HG03280 (cell line): ENCODE measurements around the gene WWC1.

ENCODE experiments used
- ATAC-seq: cut with Tn5 transposase; IDR thresholded peaks from one replicate; pipeline ENCODE4 v1.9.1; 2021; ENCODE audit warnings: mild to moderate bottlenecking, moderate library complexity; ENCODE audit not compliant: unreplicated experiment

The WWC1 gene

DNA sequence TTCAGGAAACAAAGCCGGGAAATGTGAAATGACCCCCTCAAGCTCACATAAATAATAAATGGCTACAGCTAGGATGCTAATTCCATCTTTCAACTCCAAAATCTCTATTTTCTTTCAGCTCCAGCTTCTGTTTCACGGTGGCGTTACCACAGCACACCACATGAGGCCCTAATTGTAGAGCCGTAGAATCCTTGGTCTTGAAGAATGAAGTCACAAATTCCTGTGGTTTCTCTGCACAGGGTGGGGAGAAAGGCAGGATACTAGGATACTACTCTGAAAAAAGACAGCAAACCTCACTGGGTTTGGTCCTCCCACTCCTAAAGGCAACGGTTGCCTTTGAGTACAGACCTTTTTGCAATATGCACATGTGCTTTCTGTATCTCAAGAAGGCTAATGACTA, 180.9 kb downstream of the WWC1 start:
- ATAC-seq = no peak

GRCh38 chr5:168474319-168474718, 182.9 kb downstream of the WWC1 start:
- no peak for ATAC-seq

- no peak for ATAC-seq
Measured at GRCh38 chr5:168477060-168477459, 185.6 kb downstream of the WWC1 start.

DNA sequence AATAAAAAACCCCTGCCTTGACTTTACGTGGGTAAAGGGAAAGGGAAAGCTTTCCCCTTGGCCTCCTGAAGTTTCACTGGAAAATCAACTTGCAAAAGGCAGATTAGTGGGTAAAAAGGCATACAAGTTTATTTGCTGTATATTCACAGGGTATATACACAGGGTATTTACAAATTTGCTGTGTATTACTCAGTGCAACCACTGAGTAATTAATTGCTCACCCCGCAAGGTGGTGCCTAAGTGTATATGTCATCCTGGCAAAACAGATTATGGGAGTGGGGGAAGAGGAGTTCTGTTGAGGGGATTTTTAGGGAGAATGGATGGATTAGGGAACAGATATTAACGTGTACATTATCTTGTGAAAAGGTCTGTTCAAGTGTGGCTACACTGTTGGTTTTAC, 187.7 kb downstream of the WWC1 start:
- no peak for ATAC-seq

GRCh38 chr5:168480601-168481000, 189.2 kb downstream of the WWC1 start:
- ATAC-seq = no peak

- peak; percentile 94 for ATAC-seq
Measured at GRCh38 chr5:168481330-168481788, 189.9 kb downstream of the WWC1 start.

GRCh38 chr5:168482361-168482760, 190.9 kb downstream of the WWC1 start:
- ATAC-seq = no peak

DNA sequence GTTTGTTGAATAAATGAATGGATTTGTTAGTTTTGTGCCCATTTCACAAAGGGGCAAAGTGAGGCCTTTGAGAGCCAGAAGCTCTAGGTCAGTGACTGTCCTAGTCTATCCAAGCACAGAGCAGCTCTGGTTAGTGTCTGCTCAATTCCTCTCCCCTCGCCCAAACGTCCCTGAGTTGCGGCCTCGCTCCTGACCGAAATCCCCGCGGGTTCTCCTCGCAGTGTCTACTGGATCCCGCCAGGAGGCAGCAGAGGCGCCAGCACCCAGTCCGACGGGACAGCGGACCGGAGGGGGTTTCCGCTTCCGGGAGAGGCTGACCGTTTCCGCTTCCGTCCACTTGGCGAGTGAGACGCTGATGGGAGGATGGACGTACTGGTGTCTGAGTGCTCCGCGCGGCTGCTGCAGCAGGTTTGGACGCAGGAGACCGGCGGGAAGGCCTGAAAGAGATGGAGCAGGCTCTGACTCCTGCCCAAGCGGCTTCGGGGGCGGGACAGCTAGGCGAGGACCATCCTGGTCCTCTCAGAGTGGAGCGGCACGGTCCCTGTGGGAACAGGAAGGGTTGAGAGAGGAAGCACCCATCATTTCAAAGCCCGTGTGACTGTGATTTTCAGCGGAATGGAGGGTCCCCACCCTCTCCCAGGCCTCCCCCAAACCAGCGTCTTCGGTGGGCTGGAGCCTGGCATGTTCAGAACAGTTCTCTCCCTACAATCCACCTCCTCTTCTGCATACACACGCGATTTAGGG, 194.9 kb downstream of the WWC1 start, which contains the start of gene RARS1:
Gene RARS1, plus strand, starts transcription at position 336 of the 744 bp plus-strand sequence. Its CDS starts 28 bp downstream, at position 364.
- ATAC-seq = peak; percentile 81

DNA sequence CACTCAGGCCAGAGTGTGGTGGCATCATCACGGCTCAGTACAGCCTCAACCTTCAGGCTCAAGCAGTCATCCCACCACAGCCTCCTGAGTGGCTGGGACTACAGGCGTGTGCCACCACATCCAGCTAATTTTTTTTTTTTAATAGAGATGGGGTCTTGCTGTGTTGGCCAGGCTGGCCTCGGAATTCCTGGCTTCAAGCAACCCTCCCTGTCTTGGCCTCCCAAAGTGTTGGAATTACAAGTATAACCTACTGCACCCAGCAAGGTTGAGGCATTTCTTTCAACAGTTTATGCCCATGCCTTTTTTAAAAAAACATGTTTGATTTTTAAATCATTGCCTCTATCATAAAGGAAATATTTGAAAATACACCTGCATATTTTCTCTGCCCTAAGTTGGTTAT, 197.6 kb downstream of the WWC1 start:
- ATAC-seq = no peak

GRCh38 chr5:168494057-168494555, 202.7 kb downstream of the WWC1 start:
- no peak for ATAC-seq

DNA sequence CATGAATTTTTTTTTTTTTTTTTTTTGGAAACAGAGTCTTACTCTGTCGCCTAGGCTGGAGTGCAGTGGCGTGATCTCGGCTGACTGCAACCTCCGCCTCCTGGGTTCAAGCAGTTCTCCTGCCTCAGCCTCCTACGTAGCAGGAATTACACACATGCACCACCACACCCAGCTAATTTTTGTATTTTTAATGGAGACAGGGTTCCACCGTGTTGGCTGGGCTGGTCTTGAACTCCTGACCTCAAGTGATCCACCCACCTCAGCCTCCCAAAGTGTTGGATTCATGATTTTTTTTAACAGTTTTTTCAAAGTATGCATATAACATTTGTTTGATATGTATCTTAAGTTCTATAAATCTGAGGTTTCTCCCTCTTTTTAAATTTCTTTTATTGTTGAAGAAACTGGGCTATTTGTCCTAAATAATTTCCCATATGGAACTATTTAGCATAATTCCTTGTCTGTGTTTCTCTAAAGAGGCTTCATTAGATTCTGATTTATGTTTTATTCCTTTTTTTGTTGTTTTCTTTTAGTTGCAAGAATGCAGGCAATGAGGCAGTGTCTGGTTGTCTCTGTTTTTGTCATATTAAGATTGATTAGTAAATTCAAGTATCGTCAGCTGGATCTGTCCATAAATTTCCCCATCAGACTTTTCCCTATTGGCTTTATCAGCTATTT, 211.3 kb downstream of the WWC1 start:
- ATAC-seq = no peak

DNA sequence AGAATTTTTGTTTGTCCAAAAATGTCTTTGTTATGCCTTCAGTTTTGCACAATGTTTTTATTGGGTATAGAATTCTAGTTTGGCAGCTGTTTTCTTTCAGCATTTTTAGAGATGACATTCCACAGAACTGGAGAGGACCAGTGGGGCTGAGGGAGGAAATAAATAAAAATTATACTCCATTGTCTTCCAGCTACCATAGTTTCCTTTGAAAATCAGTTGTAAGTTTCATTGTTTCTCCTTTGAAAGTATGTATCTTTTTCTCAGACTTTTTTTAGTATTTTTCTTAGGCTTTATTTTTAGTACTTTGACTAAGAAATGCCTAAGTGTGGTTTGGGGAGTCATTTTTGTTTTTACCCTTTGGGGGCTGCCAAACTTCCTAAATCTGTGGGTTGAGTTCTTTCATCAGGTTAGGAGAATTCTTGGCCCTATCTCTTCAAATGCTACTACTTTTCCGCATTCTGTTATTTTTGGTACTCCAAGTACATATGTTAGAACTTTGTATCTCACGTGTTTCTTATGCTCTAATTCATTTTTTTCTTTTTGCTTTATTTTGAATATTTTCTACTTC, 222.5 kb downstream of the WWC1 start:
- ATAC-seq = no peak
